Activated CD8-positive, alpha-beta memory T cell treated with anti-CD3 and anti-CD28 coated beads, Interleukin-2, amount 50 U/mL, for 4 hours (primary cell): ENCODE results near the gene SH3YL1.
A peak's percentile ranks its signal among the peaks of the same experiment; 100 is the strongest.

ENCODE experiments used
- DNase-seq: peaks from one replicate; pipeline ENCODE4 v3.0.0-alpha.2; 2020

The SH3YL1 gene, protein sequence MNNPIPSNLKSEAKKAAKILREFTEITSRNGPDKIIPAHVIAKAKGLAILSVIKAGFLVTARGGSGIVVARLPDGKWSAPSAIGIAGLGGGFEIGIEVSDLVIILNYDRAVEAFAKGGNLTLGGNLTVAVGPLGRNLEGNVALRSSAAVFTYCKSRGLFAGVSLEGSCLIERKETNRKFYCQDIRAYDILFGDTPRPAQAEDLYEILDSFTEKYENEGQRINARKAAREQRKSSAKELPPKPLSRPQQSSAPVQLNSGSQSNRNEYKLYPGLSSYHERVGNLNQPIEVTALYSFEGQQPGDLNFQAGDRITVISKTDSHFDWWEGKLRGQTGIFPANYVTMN

DNA sequence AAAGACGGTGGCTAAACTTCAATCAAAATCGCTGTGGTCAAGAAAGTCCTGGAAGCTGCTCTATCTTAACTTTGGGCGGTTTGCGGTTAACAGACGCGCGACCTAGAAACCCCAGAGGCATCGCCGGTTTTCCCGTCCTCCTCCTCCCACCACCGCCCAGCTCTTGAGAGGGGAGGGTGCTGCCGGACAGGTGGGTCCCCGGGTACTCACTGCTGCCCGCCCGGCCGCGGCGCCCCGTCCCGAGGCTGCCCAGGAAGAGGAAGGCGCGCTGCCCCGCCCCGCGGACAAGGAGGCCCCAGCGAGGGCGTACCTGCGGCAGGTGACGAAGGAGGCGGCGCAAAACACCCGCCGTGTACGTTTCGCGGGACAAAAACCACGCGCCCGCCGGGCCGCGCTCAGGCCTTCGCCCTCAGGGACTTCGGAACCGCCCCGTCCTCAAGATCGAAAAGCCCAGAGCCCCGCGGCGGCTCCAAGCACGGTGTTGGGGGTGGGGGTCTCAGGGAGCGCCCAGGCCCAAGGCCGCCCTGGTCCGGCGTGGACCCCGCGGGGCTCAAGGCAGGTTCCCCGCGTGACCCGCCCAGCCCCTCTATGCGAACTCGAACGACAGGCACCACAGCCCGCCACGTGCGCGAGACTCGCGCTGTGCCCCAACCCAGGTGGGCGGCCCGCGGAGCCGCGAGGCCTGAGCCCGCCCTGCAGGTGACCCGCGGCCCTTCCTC is at the start of gene SH3YL1:
Gene SH3YL1, minus strand, starts transcription at position 259 of the 719 bp plus-strand sequence. Its CDS starts 48 bp downstream, at position 211.
- DNase-seq = peak; percentile 69

DNA sequence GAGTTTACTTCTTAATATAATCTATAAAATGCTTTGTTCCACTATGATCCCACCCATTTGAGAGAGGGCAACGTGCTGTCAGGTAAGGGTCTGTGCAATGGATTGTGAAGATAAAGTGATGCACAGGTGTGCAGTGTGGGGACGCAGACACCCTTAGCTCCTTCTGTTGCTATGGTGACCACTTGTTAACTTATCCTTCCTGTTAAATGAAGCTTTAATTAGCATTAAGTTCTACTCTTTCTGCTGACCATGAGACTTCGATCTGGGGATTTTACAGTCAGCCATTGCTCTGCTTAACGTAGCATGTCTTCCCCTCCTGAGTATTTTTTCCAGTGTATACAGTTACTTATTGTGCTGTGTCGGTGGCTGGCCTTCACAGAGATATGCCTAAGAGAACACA is 47.2 kb upstream of the SH3YL1 start:
- no peak for DNase-seq

DNA sequence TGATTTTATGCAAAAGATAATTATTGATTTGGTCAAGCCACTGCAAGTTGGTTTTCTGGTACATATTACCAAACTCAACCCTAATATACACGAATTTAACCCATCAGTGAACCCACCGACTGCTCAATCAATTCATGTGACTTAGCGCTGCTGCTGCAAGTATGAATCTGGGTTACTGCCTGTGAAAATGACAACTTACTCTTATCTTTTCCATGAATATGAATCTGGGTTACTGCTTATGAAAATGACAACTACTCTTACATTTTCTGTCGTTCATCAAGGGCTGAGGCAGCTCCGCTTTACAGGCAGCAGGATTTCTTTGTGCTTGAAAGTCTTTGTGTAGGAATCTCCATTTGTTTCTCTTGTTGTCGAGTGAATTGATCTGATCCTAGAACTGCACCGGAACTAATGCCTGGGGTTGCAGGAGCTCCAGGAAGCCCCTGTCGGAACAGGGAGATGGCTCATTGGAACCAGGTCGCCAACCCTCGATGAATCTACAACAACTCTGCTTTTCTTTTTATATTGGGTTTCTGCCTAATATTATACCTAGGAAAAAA is 46.2 kb upstream of the SH3YL1 start:
- DNase-seq = no peak

DNA sequence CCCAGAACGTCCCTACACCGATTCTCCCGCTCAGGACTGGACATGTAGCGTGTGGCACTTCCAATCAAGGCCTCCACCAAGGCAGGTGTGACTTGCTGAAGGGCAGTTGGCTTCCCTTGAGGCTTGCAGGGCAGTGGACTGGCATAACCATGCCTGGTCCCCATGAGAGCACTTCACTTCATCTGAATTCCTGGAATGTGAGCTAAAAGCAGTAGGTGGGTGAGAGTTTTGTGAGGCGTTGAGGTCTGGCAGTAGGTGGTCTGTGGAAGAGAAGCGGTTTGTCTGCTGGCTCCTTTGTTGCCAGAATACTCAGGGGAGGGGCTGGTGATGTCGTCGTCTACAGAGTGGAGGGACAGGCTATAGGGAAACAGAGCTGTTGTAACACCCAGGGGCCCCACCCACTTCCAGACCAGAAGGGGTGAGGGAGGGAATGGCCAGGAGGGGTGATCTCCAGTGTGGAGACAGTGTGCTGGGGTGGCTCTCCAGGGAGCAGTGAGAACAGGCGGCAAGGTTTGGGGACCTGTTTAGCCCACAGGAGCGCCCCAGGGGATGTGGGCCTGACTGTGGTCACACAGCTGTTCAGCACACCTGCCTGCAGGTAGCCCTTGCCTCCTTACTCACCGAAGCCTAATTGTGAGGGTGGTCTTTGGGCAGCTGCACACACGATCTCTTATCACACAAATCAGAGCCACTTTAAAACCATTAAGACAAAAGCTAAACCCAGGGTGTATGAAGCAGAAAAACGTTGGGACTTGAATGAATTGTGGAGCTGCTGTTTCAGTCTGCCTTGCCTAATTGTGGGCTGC is 45.5 kb upstream of the SH3YL1 start:
- DNase-seq = no peak

DNA sequence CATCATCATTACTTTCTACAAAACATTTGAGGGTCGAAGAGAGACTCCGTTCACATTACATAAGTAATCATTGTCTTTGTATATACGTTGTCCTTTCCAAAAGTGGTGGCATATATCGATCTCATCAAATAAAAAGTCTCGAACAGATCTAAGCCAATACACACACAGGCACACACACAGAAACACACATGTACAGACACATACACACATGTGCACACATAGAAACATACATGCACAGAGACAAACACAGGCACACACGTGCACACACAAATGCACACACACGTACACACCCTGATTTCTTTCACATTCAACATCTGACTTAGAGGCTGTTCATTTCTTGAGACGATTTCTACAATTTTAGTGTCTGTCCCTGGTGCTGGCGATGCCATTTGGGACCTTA is 41.5 kb upstream of the SH3YL1 start:
- DNase-seq = no peak

DNA sequence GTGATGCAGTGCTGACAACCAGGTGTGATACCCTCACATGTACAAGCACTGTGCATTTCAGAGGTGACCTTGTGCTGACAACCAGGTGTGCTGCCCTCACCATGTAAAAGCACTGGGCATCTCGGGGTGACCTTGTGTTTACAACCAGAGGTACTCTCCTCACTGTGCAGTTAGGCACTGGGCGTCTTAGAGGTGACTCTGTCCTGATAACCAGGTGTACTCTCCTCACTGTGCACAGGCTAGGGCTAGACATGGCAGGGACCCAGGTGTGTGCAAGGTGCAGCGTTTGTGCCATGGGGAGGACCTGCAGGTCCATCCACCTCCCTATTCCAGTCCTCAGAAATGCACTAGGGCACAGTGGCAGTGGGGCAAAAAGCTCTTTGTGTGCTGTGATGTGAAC is 32.5 kb upstream of the SH3YL1 start:
- no peak for DNase-seq

DNA sequence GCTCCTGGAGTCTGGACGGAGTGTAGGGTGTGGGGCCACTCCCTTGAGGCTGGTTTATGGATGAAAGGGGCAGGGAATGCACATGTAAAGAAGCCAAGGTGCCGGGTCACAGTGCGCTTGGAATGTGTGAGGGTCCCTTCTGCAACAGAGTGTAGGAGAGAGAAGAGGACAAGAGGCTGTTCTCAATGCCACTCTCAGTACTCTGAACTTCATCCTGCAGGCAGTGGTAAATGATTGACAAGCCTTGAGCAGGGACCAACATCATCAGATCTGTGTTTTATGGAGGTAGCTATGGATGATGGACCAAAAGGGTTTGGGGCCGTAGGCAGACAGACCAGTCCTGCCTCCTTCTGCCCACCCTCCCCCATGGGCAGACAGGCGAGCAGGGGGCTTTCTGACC is 31.3 kb upstream of the SH3YL1 start:
- DNase-seq = no peak

DNA sequence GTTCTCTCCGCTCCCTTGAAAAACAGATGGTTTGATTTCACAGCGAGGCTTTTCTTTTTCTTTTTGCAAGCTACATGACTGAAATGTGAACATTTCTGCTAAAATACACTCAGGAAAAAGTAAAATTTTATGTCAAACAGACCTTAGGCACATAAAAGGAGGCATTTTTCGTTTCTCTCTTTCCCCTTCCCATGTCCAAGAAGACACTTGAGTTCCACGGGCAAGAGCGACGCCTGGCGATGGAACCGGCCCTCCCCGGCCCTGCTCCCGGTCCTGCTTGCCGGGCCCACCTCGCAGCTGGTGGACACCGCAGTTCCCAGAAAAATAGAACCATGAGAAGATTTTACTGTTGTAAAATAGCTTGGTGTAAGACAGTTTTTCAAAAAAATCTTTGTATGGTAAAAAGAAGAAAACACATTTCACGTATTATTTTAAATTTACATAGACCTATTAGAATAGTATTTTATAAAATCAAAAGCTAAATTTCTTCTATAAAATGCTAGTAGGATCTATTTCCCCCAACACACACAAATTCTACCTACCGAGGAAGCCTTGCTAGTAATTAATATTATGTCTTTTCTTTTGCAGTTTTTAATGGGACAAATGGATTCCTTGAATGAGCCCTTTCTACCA is 26.4 kb upstream of the SH3YL1 start:
- DNase-seq = peak; percentile 60

DNA sequence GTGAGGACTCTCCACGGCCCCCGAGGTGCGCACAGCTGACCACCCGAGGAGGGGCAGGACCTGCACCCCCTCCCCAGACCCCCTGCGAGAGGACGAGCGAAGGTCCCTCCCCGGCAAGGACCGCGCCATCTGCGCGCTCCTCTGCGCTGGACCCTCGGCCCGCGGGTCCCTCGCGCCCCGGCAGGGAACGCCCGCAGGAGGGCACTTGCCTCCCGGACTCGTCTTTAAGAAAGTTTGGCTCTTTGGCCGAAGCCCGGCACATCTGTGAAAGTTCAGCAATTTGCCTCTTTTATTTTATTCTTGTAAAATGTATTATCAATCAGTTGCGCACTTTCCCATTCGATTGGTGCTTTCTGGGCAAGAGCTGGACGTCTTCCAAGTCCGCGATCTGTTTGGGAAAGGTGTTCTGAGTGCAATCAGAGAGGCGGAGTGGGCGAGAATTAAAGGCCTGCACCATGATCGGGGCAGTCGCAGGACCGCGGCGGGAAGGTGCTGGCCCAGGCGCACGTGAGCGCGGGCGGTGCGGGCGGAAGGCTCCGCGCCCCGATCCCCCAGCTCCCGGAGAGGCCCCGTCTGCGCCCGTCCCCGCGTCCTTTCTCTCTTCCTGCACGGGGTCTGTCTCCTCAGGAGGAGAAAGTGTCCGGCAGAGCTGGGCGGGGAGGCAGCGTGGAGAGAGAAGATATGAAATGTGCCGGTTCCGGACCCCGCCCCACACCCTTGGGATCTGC is 25.7 kb upstream of the SH3YL1 start:
- DNase-seq = peak; percentile 23

DNA sequence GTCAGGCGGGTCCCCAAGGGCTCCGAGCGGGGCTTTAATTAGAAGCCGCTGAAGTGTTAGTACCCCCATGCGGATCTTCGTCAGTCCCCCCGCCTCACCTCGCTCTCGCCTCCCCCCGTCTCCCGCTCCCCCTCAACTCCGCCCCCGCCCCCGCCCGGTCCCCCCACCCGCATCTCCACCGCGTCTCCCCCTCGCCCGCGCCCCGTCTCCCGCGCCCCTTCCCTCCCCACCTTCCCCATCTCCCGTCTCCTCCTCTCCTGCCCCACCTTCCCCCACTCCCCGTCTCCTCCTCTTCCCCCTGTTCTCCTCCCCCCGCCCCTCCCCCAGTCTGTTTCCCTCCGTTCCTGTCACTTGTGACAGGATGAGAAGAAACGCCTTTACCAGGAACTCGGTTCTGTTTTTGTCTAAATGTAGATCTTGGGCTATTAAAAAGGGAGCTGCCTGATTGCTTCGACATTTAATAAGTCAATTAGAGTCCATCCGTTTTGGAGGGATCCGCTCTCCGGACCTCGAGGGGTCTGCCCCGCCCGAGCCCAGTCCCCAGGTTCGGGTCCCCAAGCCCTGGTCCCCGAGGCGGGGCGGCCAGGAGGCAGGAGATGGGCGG is 25.0 kb upstream of the SH3YL1 start:
- no peak for DNase-seq

DNA sequence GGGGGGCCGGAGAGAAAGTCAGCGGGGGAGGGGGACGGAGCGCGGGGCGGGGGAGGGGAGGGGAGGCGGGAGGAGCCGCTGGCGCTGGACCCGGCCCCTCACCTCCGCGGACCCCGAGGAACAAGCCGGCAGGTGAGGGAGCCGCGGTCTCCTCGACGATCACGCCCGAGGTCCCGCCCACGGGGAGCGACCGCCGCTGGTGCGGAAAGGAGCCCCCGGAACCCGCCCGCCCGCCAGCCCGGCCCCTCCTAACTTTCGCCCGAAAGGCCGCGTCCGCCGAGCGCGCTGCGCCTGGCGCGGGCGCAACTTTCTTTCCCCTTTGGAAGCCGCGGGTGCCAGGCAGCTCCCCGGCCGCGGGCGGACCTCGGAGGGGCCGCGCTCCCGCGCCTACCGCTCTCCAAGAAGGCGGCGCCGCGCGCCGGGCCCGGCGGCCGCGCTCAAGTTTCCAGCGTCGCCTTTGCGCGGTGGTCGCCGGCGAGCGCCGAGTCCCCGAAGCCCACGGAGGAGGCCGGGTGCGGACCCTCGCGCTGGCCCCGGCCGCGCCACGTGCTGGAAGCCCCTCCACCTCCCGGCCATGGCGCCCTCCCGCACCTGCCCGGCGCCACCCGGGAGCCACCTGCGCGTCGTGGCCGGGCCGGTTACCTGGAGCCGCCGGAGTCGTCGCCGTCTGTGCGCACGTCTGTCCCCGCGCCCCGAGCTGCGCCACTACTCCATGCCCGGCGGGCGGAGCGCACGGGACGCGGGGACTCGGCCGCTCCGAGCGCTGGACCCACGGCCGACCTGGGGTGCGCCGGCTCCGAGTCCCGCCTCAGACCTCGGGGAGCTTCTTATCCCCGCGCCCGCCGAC is 24.3 kb upstream of the SH3YL1 start, which contains the start of gene ALKAL2:
Gene ALKAL2, minus strand, starts transcription at position 181 of the 847 bp plus-strand sequence. CDS start 256 bp downstream, outside the sequence.
- DNase-seq = peak; percentile 36

DNA sequence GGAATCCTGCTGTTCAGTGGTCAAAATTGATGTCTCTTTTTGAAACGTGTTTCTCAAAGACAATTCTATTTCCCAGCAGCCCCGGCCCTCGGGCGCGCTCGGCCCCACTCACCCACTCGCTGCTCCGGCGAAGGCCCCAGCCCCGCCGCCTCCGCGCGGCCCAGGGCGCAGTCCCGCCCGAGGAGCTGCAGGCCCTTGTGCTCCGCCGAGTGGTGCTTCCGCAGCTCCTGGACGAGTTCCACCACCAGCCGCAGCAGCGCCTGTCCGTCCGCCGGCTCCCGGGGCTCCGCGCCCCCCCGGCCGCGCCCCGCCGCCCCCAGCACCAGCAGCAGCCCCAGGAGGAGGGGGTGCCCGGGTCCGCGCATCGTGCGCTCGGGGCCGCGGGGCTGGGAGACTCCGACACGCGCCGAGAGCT is 23.6 kb upstream of the SH3YL1 start:
- DNase-seq = no peak

DNA sequence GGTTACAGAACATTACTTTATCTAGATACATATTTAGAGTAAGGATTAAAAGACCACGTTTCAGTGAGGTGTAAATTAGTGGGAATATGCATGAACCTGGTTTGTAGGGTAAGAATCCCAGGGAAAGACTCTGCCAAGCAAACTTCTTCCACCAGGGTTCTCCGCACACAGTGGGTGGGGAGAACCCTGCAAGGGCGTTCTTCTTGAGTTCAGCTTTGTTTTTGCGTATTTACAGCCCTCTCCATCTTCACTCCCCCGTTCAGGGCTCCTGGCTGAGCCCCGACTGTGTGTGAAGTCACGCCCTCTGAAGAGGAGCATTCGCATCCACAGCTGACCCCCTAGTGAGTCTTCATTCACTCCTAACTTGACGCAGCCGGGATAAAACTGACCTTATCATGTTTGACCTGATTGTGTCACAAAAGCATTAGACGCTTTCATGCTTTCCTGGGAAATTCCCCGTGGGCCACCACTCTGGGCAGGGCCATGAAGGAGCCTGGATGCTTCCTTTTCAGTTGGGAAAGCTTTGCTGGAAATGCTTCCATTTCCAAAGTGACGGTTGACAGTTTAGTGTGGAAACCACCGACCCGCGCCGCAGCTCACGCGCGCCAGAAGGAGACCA is 23.1 kb upstream of the SH3YL1 start:
- no peak for DNase-seq

DNA sequence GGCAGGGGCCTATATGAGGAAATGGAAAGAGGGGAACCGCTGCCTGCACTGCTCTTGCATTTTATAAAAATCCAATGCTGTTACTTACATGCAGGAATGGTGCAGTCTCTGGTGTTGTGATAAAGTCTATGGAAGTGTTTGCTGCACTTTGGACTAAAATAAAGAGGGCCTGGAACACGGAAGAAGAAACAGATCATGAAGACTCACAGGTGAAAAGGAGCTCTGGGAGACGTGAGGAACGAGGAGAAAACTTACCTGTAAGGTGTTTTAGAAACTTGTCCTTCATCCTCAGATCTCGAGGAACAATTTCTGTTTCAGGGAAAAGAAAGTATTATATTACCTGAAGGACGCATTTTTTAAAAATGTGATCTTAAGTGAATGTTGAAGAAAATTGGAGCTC is 22.2 kb upstream of the SH3YL1 start:
- DNase-seq = no peak

DNA sequence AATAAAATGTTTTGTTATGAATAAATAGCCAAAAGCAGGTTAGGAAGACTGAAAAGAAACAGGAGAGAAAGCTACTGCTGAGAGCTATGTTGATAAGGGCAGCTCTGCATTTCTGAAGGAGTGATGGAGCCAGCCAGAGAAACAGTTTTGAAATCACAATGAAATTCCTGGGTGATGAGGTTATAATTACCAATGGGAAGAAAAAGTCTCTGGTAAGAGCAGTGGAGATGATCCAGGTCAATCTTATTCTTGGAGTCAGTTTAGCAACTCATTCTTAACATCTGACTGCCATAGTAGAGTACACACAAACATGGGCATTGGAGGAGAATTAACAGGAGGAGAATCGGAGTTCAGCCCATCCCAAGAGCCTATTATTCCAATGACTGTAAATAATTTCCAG is 21.7 kb upstream of the SH3YL1 start:
- no peak for DNase-seq

DNA sequence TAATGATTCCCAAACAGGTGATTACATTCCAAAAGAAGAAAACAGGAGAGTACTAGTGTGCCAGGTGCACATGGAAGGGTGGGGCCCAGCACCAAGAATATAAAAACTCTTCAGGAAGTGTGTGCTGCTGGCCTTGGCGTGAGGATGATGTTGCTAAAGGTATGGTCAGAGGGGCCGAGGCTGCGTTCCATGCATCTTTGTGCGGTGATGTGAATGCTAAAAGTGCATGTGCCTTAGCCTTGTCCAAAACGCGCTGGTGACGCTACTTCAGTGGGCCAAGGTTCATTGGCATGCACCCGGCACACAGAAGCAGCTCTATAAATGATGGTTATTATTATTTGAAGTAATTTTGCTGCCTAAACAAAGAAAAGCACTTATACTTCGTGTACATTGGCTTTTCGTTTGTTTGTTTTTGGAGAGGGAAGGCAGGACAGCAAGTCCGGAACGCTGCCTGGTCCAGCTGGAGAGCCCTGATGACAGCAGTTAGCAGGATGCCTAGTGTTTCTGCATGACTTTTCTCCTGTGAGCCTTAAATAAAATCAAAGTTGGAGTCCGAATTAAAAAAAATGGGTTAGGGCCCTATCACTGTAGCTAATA is 21.2 kb upstream of the SH3YL1 start:
- DNase-seq = no peak

DNA sequence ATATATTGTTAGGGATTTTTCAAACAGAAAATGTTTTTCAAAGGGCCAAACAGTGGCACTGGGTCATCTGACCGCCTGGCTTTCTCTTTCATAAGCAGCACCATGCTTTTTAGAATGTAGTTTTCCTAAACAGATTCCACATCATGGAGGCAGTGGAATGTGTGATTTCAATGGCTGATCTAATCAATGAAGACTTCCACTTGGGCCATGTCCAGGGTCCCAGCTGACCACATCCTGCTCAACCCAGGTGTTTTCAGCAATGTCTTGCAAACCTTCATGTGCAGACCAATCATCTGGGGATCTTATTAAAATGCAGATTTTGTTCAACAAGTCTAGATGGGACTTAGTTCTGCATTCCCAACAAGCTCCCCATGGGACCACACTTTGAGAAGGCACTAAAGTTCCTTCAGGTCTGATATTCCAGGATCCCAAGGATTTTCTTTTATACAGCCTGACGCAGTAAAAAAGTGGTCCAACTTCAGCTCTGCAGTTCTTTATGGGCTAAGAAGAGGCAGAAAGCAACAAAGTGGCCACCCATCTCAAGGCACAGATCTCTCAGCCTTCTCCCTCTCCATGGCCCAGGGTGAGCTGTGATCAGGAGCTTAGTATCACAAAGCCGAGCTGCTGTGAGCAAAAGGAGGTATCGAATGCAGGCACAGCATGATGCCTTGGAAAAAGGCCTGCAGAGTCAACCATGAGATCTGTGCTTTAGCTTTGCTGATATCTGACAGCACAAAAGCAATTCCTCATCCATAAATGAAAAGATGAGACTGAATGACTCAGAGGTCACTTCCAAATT is 20.4 kb upstream of the SH3YL1 start:
- DNase-seq = no peak

DNA sequence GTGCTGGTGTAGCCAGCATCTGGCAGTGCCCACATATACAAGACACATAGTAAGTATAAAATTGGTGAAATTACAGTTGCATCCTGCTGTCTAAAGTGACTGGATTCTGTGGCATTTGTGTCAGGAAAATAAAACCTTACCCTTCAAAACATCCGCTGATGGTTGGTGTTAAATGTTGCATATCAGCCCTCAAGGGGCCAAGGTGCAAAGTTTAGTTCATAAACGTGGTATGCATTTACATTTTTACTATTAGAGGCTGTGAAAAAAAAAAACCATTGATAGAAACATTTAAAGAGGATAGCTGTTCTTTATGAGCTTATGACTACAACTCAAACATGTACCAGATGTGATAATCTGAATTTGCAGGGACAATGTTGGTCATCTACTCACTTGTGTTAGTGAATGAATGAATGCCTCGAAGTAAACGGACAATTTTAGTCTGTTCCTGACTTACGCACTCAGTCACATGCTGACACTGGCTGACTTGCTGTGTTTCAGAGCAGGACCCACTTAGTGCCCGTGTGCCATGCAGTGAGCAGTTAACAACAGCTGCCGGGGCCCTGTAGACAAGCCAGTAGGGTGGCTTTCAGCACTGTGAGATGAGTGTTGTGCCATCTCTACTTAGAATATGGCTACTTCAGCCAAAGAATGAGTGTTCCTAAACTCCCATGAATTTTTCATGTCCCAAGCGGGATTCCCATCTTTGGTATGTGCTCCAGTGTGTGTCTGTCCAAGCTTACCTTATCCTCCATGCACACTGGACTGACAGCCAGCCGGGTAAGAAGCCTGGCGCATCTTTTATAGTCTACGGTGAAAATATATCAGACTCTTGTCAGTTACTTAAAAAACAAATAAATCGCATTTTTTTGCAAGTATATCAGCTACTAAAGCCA is 18.8 kb upstream of the SH3YL1 start:
- no peak for DNase-seq
